IMR-90 (cell line): ENCODE measurements around the gene AP3B1. TPM values are rescaled to one million over a fixed set of nuclear protein-coding genes. Genes with fewer than 3 reads are reported as not detected.

Experiments
- ATAC-seq: fragments of 200-7000 bp; cut with Tn5 transposase; 2 replicates; pipeline ENCODE4 v1.9.1; 2020; ENCODE audit warnings: low read depth, mild to moderate bottlenecking, moderate library complexity
- BruUV-seq: library from RNA; stranded (reverse); fragments of 400-500 nt; replicated peaks from 2 replicates; lab custom pipeline; 2021; lab: Mats Ljungman, UMichigan
- CTCF ChIA-PET: fragments of 300-600 bp; formaldehyde crosslinking; extraction: SDS; loops from one replicate; lab custom pipeline; 2021; ENCODE audit warnings: antibody characterized with exemption; lab: Yijun Ruan, JAX
- POLR2A ChIA-PET: fragments of 300-600 bp; sonication (Branson Sonifier 250); formaldehyde crosslinking; loops from one replicate; lab custom pipeline; 2022; ENCODE audit warnings: antibody characterized with exemption; ENCODE audit not compliant: unreplicated experiment; lab: Charles Lee
- DNase-seq: peaks from one replicate; pipeline ENCODE4 v3.0.0; 2013
- H2AFZ ChIP-seq: replicated peaks from 2 replicates; pipeline ENCODE3; 2013; ENCODE audit warnings: low read length, mild to moderate bottlenecking; ENCODE audit not compliant: poor library complexity
- H2AK5ac ChIP-seq: 2 replicates; pipeline ENCODE4 v1.6.1; 2013; ENCODE audit warnings: low read depth, low read length, inconsistent platforms
- H2AK9ac ChIP-seq: replicated peaks from 2 replicates; pipeline ENCODE3; 2013; ENCODE audit warnings: mild to moderate bottlenecking, low read depth, low read length, moderate library complexity; ENCODE audit not compliant: poor library complexity
- H2BK120ac ChIP-seq: 2 replicates; pipeline ENCODE4 v1.6.1; 2013; ENCODE audit warnings: low read depth, low read length, inconsistent platforms
- H2BK15ac ChIP-seq: 3 replicates; pipeline ENCODE4 v1.6.1; 2013; ENCODE audit warnings: low read depth, low read length, inconsistent platforms
- H2BK20ac ChIP-seq: 2 replicates; pipeline ENCODE4 v1.6.1; 2013; ENCODE audit warnings: low read depth, mild to moderate bottlenecking, inconsistent platforms, low read length, moderate library complexity
- H2BK5ac ChIP-seq: 2 replicates; pipeline ENCODE4 v1.6.1; 2013; ENCODE audit warnings: mild to moderate bottlenecking, low read depth, low read length, inconsistent platforms; ENCODE audit not compliant: poor library complexity, severe bottlenecking
- H3K14ac ChIP-seq: replicated peaks from 2 replicates; pipeline ENCODE4 v1.6.1; 2013; ENCODE audit warnings: low read depth, low read length, inconsistent platforms
- H3K18ac ChIP-seq: 2 replicates; pipeline ENCODE4 v1.6.1; 2013; ENCODE audit warnings: low read depth, low read length, control low read depth
- H3K23ac ChIP-seq: 2 replicates; pipeline ENCODE4 v1.6.1; 2013; ENCODE audit warnings: low read depth, low read length, inconsistent platforms
- H3K27ac ChIP-seq: 2 replicates; pipeline ENCODE4 v1.5.1; 2013; ENCODE audit warnings: mild to moderate bottlenecking, control low read depth, low read length; ENCODE audit not compliant: insufficient read depth
- H3K27me3 ChIP-seq: 2 replicates; pipeline ENCODE4 v1.6.1; 2013; ENCODE audit warnings: low read length; ENCODE audit not compliant: control insufficient read depth, insufficient read depth
- H3K36me3 ChIP-seq: 2 replicates; pipeline ENCODE4 v1.6.1; 2013; ENCODE audit warnings: low read length, mixed read lengths; ENCODE audit not compliant: control insufficient read depth, insufficient read depth
- H3K4ac ChIP-seq: 2 replicates; pipeline ENCODE4 v1.6.1; 2013; ENCODE audit warnings: low read depth, low read length, inconsistent platforms
- H3K4me1 ChIP-seq: 2 replicates; pipeline ENCODE4 v1.6.1; 2013; ENCODE audit warnings: low read length, mixed read lengths; ENCODE audit not compliant: control insufficient read depth, insufficient read depth
- H3K4me2 ChIP-seq: 2 replicates; pipeline ENCODE4 v1.6.1; 2013; ENCODE audit warnings: low read depth, mild to moderate bottlenecking, control low read depth, low read length, moderate library complexity
- H3K4me3 ChIP-seq: 2 replicates; pipeline ENCODE4 v1.5.1; 2013; ENCODE audit warnings: low read depth, mild to moderate bottlenecking, control low read depth, low read length, moderate library complexity; ENCODE audit not compliant: insufficient read depth
- H3K56ac ChIP-seq: 2 replicates; pipeline ENCODE4 v1.6.1; 2013; ENCODE audit warnings: low read length, inconsistent platforms; ENCODE audit not compliant: insufficient read depth; ENCODE audit errors: extremely low read depth
- H3K79me1 ChIP-seq, 2 experiments: 2 replicates each; pipeline ENCODE4 v1.6.1; 2013; ENCODE audit warnings: low read length in 2 of 2, inconsistent platforms in 1 of 2, low read depth in 1 of 2
- H3K9ac ChIP-seq: 2 replicates; pipeline ENCODE4 v1.6.1; 2013; ENCODE audit warnings: low read depth, low read length, control low read depth
- H3K9me1 ChIP-seq: 2 replicates; pipeline ENCODE4 v1.6.1; 2013; ENCODE audit warnings: low read length, inconsistent platforms; ENCODE audit not compliant: insufficient read depth
- H3K9me3 ChIP-seq: 2 replicates; pipeline ENCODE4 v1.6.1; 2013; ENCODE audit warnings: low read length; ENCODE audit not compliant: control insufficient read depth, insufficient read depth
- H4K20me1 ChIP-seq: 2 replicates; pipeline ENCODE4 v1.6.1; 2013; ENCODE audit warnings: low read length, inconsistent platforms; ENCODE audit not compliant: insufficient read depth
- H4K5ac ChIP-seq: 2 replicates; pipeline ENCODE4 v1.6.1; 2013; ENCODE audit warnings: mild to moderate bottlenecking, low read depth, low read length, control low read depth
- H4K8ac ChIP-seq, 2 experiments: 2 replicates each; pipeline ENCODE4 v1.6.1; 2013; ENCODE audit warnings: low read depth in 2 of 2, low read length in 2 of 2, control low read depth in 1 of 2, inconsistent platforms in 1 of 2
- H4K91ac ChIP-seq: 2 replicates; pipeline ENCODE4 v1.6.1; 2013; ENCODE audit warnings: low read depth, low read length, inconsistent platforms; ENCODE audit not compliant: insufficient read depth
- BHLHE40 ChIP-seq: fragments of 150-350 bp; IDR thresholded peaks from 2 replicates; pipeline ENCODE4 v1.6.1; 2016; ENCODE audit warnings: mild to moderate bottlenecking, low read depth, low read length
- CTCF ChIP-seq: conservative IDR thresholded peaks from 2 replicates; pipeline ENCODE4 v1.5.1; 2012; ENCODE audit warnings: mild to moderate bottlenecking, low read depth, low read length, improper control_type of control experiment
- FOS ChIP-seq: fragments of 150-350 bp; IDR thresholded peaks from 2 replicates; pipeline ENCODE4 v1.6.1; 2016; ENCODE audit warnings: low read depth, low read length
- MAZ ChIP-seq: IDR thresholded peaks from 2 replicates; pipeline ENCODE4 v1.6.1; 2012; ENCODE audit warnings: low read depth, mild to moderate bottlenecking, low read length, improper control_type of control experiment, moderate library complexity, borderline replicate concordance
- MXI1 ChIP-seq: IDR thresholded peaks from 2 replicates; pipeline ENCODE4 v1.6.1; 2012; ENCODE audit warnings: low read depth, mild to moderate bottlenecking, low read length, moderate library complexity, borderline replicate concordance
- NFE2L2 ChIP-seq: fragments of 150-350 bp; IDR thresholded peaks from 2 replicates; pipeline ENCODE4 v1.6.1; 2016; ENCODE audit warnings: low read depth, mild to moderate bottlenecking, low read length
- RAD21 ChIP-seq: IDR thresholded peaks from 2 replicates; pipeline ENCODE4 v1.6.1; 2012; ENCODE audit warnings: low read length, improper control_type of control experiment
- RCOR1 ChIP-seq: IDR thresholded peaks from 2 replicates; pipeline ENCODE4 v1.6.1; 2012; ENCODE audit warnings: mild to moderate bottlenecking, low read length, improper control_type of control experiment; ENCODE audit not compliant: insufficient replicate concordance
- SMC3 ChIP-seq: fragments of 150-350 bp; IDR thresholded peaks from 2 replicates; pipeline ENCODE4 v1.6.1; 2016; ENCODE audit warnings: low read depth, mild to moderate bottlenecking, antibody characterized with exemption, low read length, moderate library complexity
- USF2 ChIP-seq: fragments of 150-350 bp; IDR thresholded peaks from 2 replicates; pipeline ENCODE4 v1.6.1; 2017; ENCODE audit warnings: mild to moderate bottlenecking, antibody characterized with exemption, low read length, low read depth
- WGBS, 2 experiments: methylation state at CpG; one replicate each; pipeline versions ENCODE4 v1.1.5 to v1.1.7; 2013; ENCODE audit warnings: missing lambda C conversion rate in 2 of 2; ENCODE audit not compliant: insufficient read length in 1 of 2; ENCODE audit errors: extremely low coverage in 2 of 2; 5-methylcytosine and 5-hydroxymethylcytosine counted together
- dilution Hi-C: fragments of 300-500 bp; cut with HindIII; formaldehyde crosslinking; loops from one replicate; pipeline ENCODE4 v1.14.3; 2018; ENCODE audit warnings: low sequenced_read_pairs; ENCODE audit not compliant: unreplicated experiment
- in situ Hi-C: fragments of 300-500 bp; cut with MboI; formaldehyde crosslinking; loops from 3 replicates; pipeline ENCODE4 v1.14.3; 2019; ENCODE audit warnings: low sequenced_read_pairs, inconsistent platforms, mixed read lengths
- intact Hi-C: fragments of 100-400 bp; cut with micrococcal nuclease; formaldehyde crosslinking; loops from 2 replicates; pipeline ENCODE4 v1.10.0; 2022
- polyA plus RNA-seq, 3 experiments: library from polyadenylated mRNA; depleted of rRNA; stranded (reverse); fragments of >200 nt; gene quantifications; 2 replicates each; pipeline ENCODE4 v1.2.3, GENCODE V29; 2012; ENCODE audit warnings: low replicate concordance in 1 of 3
- total RNA-seq: library from RNA; depleted of rRNA; stranded (reverse); fragments of >200 nt; gene quantifications from 2 replicates; pipeline ENCODE4 v1.2.3, GENCODE V29; 2012

The AP3B1 gene
- total and polyA plus RNA-seq, 2 of the 4 experiments (the other 2 are of a cell fraction) = 33.1 to 59.0 TPM

GRCh38 chr5:78109891-78110324, 184.6 kb downstream of the AP3B1 start:
- H3K4me1 ChIP-seq = no peaks in the 10 kb centered on the region

More at GRCh38 chr5:78109891-78110324, 184.6 kb downstream of the AP3B1 start:
- Histone ChIP-seq H4K20me1 (no peaks in the 10 kb centered on the region), H2BK15ac (no peak overlapping the region), H2AK9ac (no peak overlapping the region), H4K91ac (no peak overlapping the region), H3K4me2 (no peak overlapping the region), H2BK5ac (no peak overlapping the region), H3K27me3 (no peaks in the 10 kb centered on the region), H3K9ac (no peak overlapping the region), H3K4ac (no peak overlapping the region), H3K56ac (no peak overlapping the region), H3K14ac (no peak overlapping the region), H2AK5ac (no peak overlapping the region), H4K5ac (no peak overlapping the region), H3K9me1 (no peaks in the 10 kb centered on the region; the same call in 1 of the 2 replicates), H3K18ac (no peak overlapping the region), H3K4me3 (no peak overlapping the region), H4K8ac (no peak overlapping the region), H2AFZ (no peak overlapping the region), H2BK20ac (no peak overlapping the region), H2BK120ac (no peak overlapping the region), H3K79me1 (peaks cover 2 to 3% of the 10 kb centered on the region in 2 experiments; a peak in 1 of 4 replicates), H3K23ac (no peak overlapping the region), H3K36me3 (peaks cover 11% of the 10 kb centered on the region), H3K9me3 (no peaks in the 10 kb centered on the region), H3K27ac (no peak overlapping the region)
- in situ Hi-C loops = no loop called here
- dilution Hi-C loops = no loop called here
- no peak for ATAC-seq
- no peak for DNase-seq
- CTCF ChIA-PET = no interaction called here
- no CpG with 5 or more reads among the region's 3 CpGs for WGBS, 2 experiments
- POLR2A ChIA-PET = no interaction called here
- BruUV-seq = no TSS peak
- intact Hi-C loops = no loop called here
- no peak for TF ChIP-seq USF2
- no peak for TF ChIP-seq RCOR1
- TF ChIP-seq RAD21 = no peak
- no peak for TF ChIP-seq CTCF
- TF ChIP-seq BHLHE40 = no peak
- no peak for TF ChIP-seq SMC3
- TF ChIP-seq MXI1 = no peak
- no peak for TF ChIP-seq FOS
- no peak for TF ChIP-seq MAZ
- no peak for TF ChIP-seq NFE2L2
